Neural cell (in vitro differentiated cells): Measurements from ENCODE around the gene USP12. TPM values are rescaled to one million over a fixed set of nuclear protein-coding genes. Genes with fewer than 3 reads are reported as not detected.

ENCODE experiments used
- H2AFZ ChIP-seq: fragments of 200-600, 300-800 bp; sonication (generic), shearing (Covaris generic); 2 replicates; pipeline ENCODE4 v1.6.0; 2014; ENCODE audit warnings: low read depth, mild to moderate bottlenecking, antibody characterized with exemption, low read length, moderate library complexity
- H3F3A ChIP-seq: fragments of 200-600 bp; shearing (Covaris generic); 2 replicates; pipeline ENCODE4 v1.6.1; 2016; ENCODE audit warnings: mild to moderate bottlenecking, moderate library complexity, mixed read lengths, antibody characterized with exemption, low read length; ENCODE audit not compliant: insufficient read depth, poor library complexity, severe bottlenecking
- H3K27ac ChIP-seq: fragments of 200-600, 300-800 bp; sonication (generic), shearing (Covaris generic); 2 replicates; pipeline ENCODE4 v1.5.1; 2014; ENCODE audit warnings: mild to moderate bottlenecking, low read length, moderate library complexity
- H3K27me3 ChIP-seq: fragments of 300-800, 200-600 bp; sonication (generic), shearing (Covaris generic); 2 replicates; pipeline ENCODE4 v1.6.0; 2014; ENCODE audit warnings: mild to moderate bottlenecking, low read depth, low read length, moderate library complexity; ENCODE audit not compliant: insufficient read depth
- H3K36me3 ChIP-seq: fragments of 300-800, 200-600 bp; sonication (generic), shearing (Covaris generic); 2 replicates; pipeline ENCODE4 v1.5.1; 2014; ENCODE audit warnings: mild to moderate bottlenecking, antibody characterized with exemption, low read length, moderate library complexity; ENCODE audit not compliant: insufficient read depth
- H3K4me2 ChIP-seq: fragments of 300-800, 200-600 bp; sonication (generic), shearing (Covaris generic); 2 replicates; pipeline ENCODE4 v1.6.0; 2014; ENCODE audit warnings: mild to moderate bottlenecking, low read length
- H3K4me3 ChIP-seq: fragments of 300-800, 200-600 bp; sonication (generic), shearing (Covaris generic); 2 replicates; pipeline ENCODE4 v1.5.1; 2014; ENCODE audit warnings: mild to moderate bottlenecking, low read length, moderate library complexity
- H3K79me2 ChIP-seq: fragments of 200-600 bp; shearing (Covaris generic); replicated peaks from 2 replicates; pipeline ENCODE4 v1.6.0; 2014; ENCODE audit warnings: mild to moderate bottlenecking, low read length, moderate library complexity; ENCODE audit not compliant: insufficient read depth
- H3K9ac ChIP-seq: fragments of 300-800, 200-600 bp; sonication (generic), shearing (Covaris generic); 2 replicates; pipeline ENCODE4 v1.6.1; 2016; ENCODE audit warnings: mild to moderate bottlenecking, low read length, mixed read lengths
- H3K9me2 ChIP-seq: fragments of 200-600 bp; shearing (Covaris generic); 2 replicates; pipeline ENCODE4 v1.6.1; 2016; ENCODE audit warnings: mild to moderate bottlenecking, low read length, mixed read lengths; ENCODE audit not compliant: insufficient read depth
- H3K9me3 ChIP-seq: fragments of 200-600, 300-800 bp; sonication (generic), shearing (Covaris generic); 2 replicates; pipeline ENCODE4 v1.6.1; 2016; ENCODE audit warnings: mild to moderate bottlenecking, mixed run types, low read length, moderate library complexity, mixed read lengths
- H4K20me1 ChIP-seq: fragments of 200-600 bp; shearing (Covaris generic); 2 replicates; pipeline ENCODE4 v1.6.1; 2016; ENCODE audit warnings: mild to moderate bottlenecking, mixed run types; ENCODE audit not compliant: insufficient read depth
- EP300 ChIP-seq: fragments of 450-650 bp; conservative IDR thresholded peaks from 2 replicates; pipeline ENCODE4 v1.6.1; 2014; ENCODE audit warnings: antibody characterized with exemption, mild to moderate bottlenecking, moderate library complexity; ENCODE audit not compliant: poor library complexity, severe bottlenecking
- EZH2 ChIP-seq: fragments of 200-600, 300-800 bp; shearing (Covaris generic), sonication (generic); IDR thresholded peaks from 2 replicates; pipeline ENCODE4 v1.6.1; 2014; ENCODE audit warnings: antibody characterized with exemption, low read length, borderline replicate concordance, mild to moderate bottlenecking; ENCODE audit not compliant: insufficient read depth, poor library complexity, severe bottlenecking
- MXI1 ChIP-seq: fragments of 450-650 bp; conservative IDR thresholded peaks from 2 replicates; pipeline ENCODE4 v1.6.1; 2014; ENCODE audit warnings: antibody characterized with exemption, mild to moderate bottlenecking; ENCODE audit not compliant: poor library complexity, severe bottlenecking
- POLR2AphosphoS5 ChIP-seq: IDR thresholded peaks from 2 replicates; pipeline ENCODE4 v1.6.1; 2012
- RAD21 ChIP-seq: fragments of 450-650 bp; conservative IDR thresholded peaks from 2 replicates; pipeline ENCODE4 v1.6.1; 2014; ENCODE audit warnings: antibody characterized with exemption, mild to moderate bottlenecking, moderate library complexity
- SMC3 ChIP-seq: fragments of 450-650 bp; conservative IDR thresholded peaks from 2 replicates; pipeline ENCODE4 v1.6.1; 2014; ENCODE audit warnings: antibody characterized with exemption, mild to moderate bottlenecking, moderate library complexity; ENCODE audit not compliant: poor library complexity
- TAF1 ChIP-seq: IDR thresholded peaks from 2 replicates; pipeline ENCODE4 v1.6.1; 2012; ENCODE audit warnings: low read depth
- polyA plus RNA-seq: library from polyadenylated mRNA; depleted of rRNA; stranded (reverse); fragments of >200 nt; gene quantifications from 2 replicates; pipeline ENCODE4 v1.2.3, GENCODE V29; 2014
- TF ChIP-seq, protein P1 (sequence below): fragments of 450-650 bp; IDR thresholded peaks from 2 replicates; pipeline ENCODE4 v1.5.1; 2014; ENCODE audit warnings: antibody characterized with exemption, mild to moderate bottlenecking, moderate library complexity; ENCODE audit not compliant: poor library complexity, severe bottlenecking
- TF ChIP-seq, protein P2 (sequence below): IDR thresholded peaks from 2 replicates; pipeline ENCODE4 v1.6.1; 2012; ENCODE audit warnings: borderline replicate concordance

The USP12 gene
- polyA plus RNA-seq, 1 donor from 2014 or later, result 26.2 TPM

DNA sequence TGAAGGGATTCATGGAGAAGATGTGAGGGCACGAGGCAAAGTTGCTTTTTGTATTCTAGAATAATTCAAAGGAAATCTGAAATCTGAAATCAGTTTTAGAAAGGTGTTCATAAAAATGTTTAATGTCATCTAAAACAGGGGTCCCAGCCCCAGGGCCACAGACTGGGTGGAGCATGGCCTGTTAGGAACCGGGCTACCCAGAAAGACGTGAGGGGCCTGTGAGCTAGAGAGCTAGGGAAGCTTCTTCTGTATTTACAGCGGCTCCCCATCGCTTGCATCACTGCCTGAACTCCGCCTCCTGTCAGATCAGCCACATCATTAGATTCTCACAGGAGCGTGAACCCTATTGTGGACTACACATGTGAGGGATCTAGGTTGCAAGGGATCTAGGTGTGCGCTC lies 151.2 kb downstream of the USP12 start:
- Histone ChIP-seq H3K9me3 (no peaks in the 10 kb centered on the region), H3K36me3 (no peaks in the 10 kb centered on the region), H3K27ac (no peak overlapping the region), H3K9me2 (no peaks in the 10 kb centered on the region), H3K79me2 (no peaks in the 10 kb centered on the region), H3K27me3 (no peaks in the 10 kb centered on the region), H3K4me3 (no peak overlapping the region), H3F3A (no peaks in the 10 kb centered on the region), H3K4me2 (no peak overlapping the region), H2AFZ (no peak overlapping the region), H3K9ac (no peak overlapping the region), H4K20me1 (no peaks in the 10 kb centered on the region)
- TF ChIP-seq EP300 (no peak), MXI1 (no peak), POLR2AphosphoS5 (no peak), RAD21 (no peak), EZH2 (no peak), SMC3 (no peak), TAF1 (no peak)
- TF ChIP-seq, protein P1, sequence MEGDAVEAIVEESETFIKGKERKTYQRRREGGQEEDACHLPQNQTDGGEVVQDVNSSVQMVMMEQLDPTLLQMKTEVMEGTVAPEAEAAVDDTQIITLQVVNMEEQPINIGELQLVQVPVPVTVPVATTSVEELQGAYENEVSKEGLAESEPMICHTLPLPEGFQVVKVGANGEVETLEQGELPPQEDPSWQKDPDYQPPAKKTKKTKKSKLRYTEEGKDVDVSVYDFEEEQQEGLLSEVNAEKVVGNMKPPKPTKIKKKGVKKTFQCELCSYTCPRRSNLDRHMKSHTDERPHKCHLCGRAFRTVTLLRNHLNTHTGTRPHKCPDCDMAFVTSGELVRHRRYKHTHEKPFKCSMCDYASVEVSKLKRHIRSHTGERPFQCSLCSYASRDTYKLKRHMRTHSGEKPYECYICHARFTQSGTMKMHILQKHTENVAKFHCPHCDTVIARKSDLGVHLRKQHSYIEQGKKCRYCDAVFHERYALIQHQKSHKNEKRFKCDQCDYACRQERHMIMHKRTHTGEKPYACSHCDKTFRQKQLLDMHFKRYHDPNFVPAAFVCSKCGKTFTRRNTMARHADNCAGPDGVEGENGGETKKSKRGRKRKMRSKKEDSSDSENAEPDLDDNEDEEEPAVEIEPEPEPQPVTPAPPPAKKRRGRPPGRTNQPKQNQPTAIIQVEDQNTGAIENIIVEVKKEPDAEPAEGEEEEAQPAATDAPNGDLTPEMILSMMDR, result no peak
- TF ChIP-seq, protein P2, sequence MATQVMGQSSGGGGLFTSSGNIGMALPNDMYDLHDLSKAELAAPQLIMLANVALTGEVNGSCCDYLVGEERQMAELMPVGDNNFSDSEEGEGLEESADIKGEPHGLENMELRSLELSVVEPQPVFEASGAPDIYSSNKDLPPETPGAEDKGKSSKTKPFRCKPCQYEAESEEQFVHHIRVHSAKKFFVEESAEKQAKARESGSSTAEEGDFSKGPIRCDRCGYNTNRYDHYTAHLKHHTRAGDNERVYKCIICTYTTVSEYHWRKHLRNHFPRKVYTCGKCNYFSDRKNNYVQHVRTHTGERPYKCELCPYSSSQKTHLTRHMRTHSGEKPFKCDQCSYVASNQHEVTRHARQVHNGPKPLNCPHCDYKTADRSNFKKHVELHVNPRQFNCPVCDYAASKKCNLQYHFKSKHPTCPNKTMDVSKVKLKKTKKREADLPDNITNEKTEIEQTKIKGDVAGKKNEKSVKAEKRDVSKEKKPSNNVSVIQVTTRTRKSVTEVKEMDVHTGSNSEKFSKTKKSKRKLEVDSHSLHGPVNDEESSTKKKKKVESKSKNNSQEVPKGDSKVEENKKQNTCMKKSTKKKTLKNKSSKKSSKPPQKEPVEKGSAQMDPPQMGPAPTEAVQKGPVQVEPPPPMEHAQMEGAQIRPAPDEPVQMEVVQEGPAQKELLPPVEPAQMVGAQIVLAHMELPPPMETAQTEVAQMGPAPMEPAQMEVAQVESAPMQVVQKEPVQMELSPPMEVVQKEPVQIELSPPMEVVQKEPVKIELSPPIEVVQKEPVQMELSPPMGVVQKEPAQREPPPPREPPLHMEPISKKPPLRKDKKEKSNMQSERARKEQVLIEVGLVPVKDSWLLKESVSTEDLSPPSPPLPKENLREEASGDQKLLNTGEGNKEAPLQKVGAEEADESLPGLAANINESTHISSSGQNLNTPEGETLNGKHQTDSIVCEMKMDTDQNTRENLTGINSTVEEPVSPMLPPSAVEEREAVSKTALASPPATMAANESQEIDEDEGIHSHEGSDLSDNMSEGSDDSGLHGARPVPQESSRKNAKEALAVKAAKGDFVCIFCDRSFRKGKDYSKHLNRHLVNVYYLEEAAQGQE, result no peak

DNA sequence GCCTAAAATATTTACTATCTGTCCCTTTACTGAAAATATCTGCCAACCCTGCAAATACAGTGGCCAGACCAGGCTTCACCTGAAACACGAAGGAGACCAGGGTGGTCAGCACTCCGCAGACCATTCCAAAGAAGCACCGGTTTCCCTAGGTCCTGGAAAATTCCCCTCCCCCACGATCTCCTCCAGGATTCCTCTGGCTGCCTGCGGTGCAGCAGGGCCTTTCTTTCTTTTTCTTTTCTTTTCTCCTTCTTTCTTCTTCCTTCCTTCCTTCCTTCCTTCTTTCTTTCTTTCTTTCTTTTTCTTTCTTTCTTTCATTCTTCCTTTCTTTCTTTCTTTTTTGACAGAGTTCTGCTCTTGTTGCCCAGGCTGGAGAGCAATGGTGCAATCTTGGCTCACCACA lies 152.7 kb downstream of the USP12 start:
- no peak overlapping the region for H3K4me3 ChIP-seq
- no peaks in the 10 kb centered on the region for H3K36me3 ChIP-seq
- H3K9me2 ChIP-seq, result no peaks in the 10 kb centered on the region
- H3K79me2 ChIP-seq, result no peaks in the 10 kb centered on the region
- H3K4me2 ChIP-seq, result no peak overlapping the region
- H3K9me3 ChIP-seq, result no peaks in the 10 kb centered on the region
- H2AFZ ChIP-seq, result no peak overlapping the region
- H3K9ac ChIP-seq, result no peak overlapping the region
- no peaks in the 10 kb centered on the region for H3K27me3 ChIP-seq
- H3F3A ChIP-seq, result no peaks in the 10 kb centered on the region
- TF ChIP-seq, protein P2, result no peak
- TF ChIP-seq RAD21 (no peak), EP300 (no peak), SMC3 (no peak), POLR2AphosphoS5 (no peak), TAF1 (no peak), EZH2 (no peak), MXI1 (no peak)
- TF ChIP-seq, protein P1, result no peak
- H3K27ac ChIP-seq, result no peak overlapping the region
- no peaks in the 10 kb centered on the region for H4K20me1 ChIP-seq
